ENCODE results near the gene NPAS3.

The NPAS3 gene

DNA sequence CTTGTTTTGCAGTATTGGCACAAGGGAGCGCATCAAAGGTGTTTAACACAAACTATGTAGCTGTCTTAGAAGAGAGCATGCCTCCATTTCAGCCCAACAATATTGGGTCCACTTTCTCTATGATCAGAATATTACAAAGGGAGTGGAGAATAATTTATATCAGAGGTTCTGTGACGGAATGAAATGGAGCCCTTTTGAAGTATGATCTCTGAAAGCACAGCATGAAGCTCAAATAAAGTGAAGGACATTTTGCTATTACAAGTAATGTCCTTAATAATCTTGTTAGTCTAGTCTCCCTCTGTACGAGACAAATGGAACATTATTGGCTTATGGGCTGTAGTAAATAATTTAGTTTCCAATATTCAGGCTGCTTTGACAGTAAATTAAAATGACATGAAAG is 302.7 kb downstream of the NPAS3 start:
- ATAC-seq (ENCODE audit: insufficient read depth, low read depth) (no peak), DNase-seq (no peak)
- no peak overlapping the region for H3K4me2 ChIP-seq (ENCODE audit: insufficient read depth, low read length)
- no peak overlapping the region for H3K9ac ChIP-seq (ENCODE audit: low read depth, low read length)
- no peaks in the 10 kb centered on the region for H4K20me1 ChIP-seq (ENCODE audit: insufficient read depth, low read length)
- H3K79me2 ChIP-seq (ENCODE audit: insufficient read depth, low read length) = no peaks in the 10 kb centered on the region
- no peak overlapping the region for H3K4me3 ChIP-seq (ENCODE audit: low read depth in 1 of 2, low read length in 2 of 2)
- no peak overlapping the region for H2AFZ ChIP-seq (ENCODE audit: low read depth, low read length)
- H3K36me3 ChIP-seq (ENCODE audit: insufficient read depth, low read length) = no peaks in the 10 kb centered on the region
- H3K4me1 ChIP-seq (ENCODE audit: insufficient read depth, low read length) = no peaks in the 10 kb centered on the region
- no peaks in the 10 kb centered on the region for H3K9me3 ChIP-seq (ENCODE audit: insufficient read depth, low read length, severe bottlenecking)
- H3K27ac ChIP-seq (ENCODE audit: low read length) = no peak overlapping the region
- H3K27me3 ChIP-seq (ENCODE audit: insufficient read depth, low read length, poor library complexity) = no peaks in the 10 kb centered on the region
- TF ChIP-seq CTCF (IDR thresholded peaks at IDR 0.05; ENCODE audit: borderline replicate concordance, extremely low read depth, low read length, poor library complexity, severe bottlenecking) (no peak), EZH2 (IDR thresholded peaks at IDR 0.05; ENCODE audit: borderline replicate concordance, low read depth, low read length, severe bottlenecking) (no peak)

- H3K36me3 ChIP-seq (ENCODE audit: insufficient read depth, low read length) = no peaks in the 10 kb centered on the region
- H4K20me1 ChIP-seq (ENCODE audit: insufficient read depth, low read length) = no peaks in the 10 kb centered on the region
- no peak overlapping the region for H3K4me3 ChIP-seq (ENCODE audit: low read depth in 1 of 2, low read length in 2 of 2)
- no peak overlapping the region for H2AFZ ChIP-seq (ENCODE audit: low read depth, low read length)
- no peaks in the 10 kb centered on the region for H3K4me1 ChIP-seq (ENCODE audit: insufficient read depth, low read length)
- no peak for TF ChIP-seq CTCF (IDR thresholded peaks at IDR 0.05; ENCODE audit: borderline replicate concordance, extremely low read depth, low read length, poor library complexity, severe bottlenecking)
- no peak for TF ChIP-seq EZH2 (IDR thresholded peaks at IDR 0.05; ENCODE audit: borderline replicate concordance, low read depth, low read length, severe bottlenecking)
- H3K79me2 ChIP-seq (ENCODE audit: insufficient read depth, low read length) = no peaks in the 10 kb centered on the region
- no peak overlapping the region for H3K9ac ChIP-seq (ENCODE audit: low read depth, low read length)
- H3K9me3 ChIP-seq (ENCODE audit: insufficient read depth, low read length, severe bottlenecking) = no peaks in the 10 kb centered on the region
- H3K4me2 ChIP-seq (ENCODE audit: insufficient read depth, low read length) = no peak overlapping the region
- H3K27me3 ChIP-seq (ENCODE audit: insufficient read depth, low read length, poor library complexity) = peaks cover 6% of the 10 kb centered on the region
- H3K27ac ChIP-seq (ENCODE audit: low read length) = no peak overlapping the region
- no peak for ATAC-seq (ENCODE audit: insufficient read depth, low read depth)
- DNase-seq = no peak
These were observed 310.6 kb downstream of the NPAS3 start for GRCh38 chr14:33249233-33249820.

DNA sequence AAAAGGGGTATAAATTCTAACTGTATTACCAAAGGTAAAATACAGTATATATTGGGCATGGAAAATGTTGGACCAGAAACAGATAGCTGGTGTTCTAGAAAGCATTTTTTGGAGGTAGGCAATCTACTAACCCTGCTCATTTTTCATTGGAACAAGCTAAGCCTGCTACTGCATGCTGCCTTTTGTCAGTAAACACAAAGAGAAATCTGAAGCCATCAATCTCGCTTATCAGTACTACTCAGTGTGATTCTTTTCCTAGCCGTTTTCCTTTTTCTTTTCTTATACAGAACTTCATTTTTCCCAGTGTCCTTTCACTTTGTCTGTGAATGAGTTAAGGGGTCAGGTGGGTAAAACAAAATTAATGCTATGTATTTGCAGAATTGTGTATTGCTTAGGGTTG is 312.3 kb downstream of the NPAS3 start:
- H3K4me2 ChIP-seq (ENCODE audit: insufficient read depth, low read length) = no peak overlapping the region
- peaks cover 6% of the 10 kb centered on the region for H3K27me3 ChIP-seq (ENCODE audit: insufficient read depth, low read length, poor library complexity)
- no peaks in the 10 kb centered on the region for H3K79me2 ChIP-seq (ENCODE audit: insufficient read depth, low read length)
- no peak overlapping the region for H3K9ac ChIP-seq (ENCODE audit: low read depth, low read length)
- no peak for ATAC-seq (ENCODE audit: insufficient read depth, low read depth)
- H4K20me1 ChIP-seq (ENCODE audit: insufficient read depth, low read length) = no peaks in the 10 kb centered on the region
- TF ChIP-seq EZH2 (IDR thresholded peaks at IDR 0.05; ENCODE audit: borderline replicate concordance, low read depth, low read length, severe bottlenecking) (no peak), CTCF (IDR thresholded peaks at IDR 0.05; ENCODE audit: borderline replicate concordance, extremely low read depth, low read length, poor library complexity, severe bottlenecking) (no peak)
- H3K36me3 ChIP-seq (ENCODE audit: insufficient read depth, low read length) = no peaks in the 10 kb centered on the region
- no peaks in the 10 kb centered on the region for H3K9me3 ChIP-seq (ENCODE audit: insufficient read depth, low read length, severe bottlenecking)
- DNase-seq = no peak
- H2AFZ ChIP-seq (ENCODE audit: low read depth, low read length) = no peak overlapping the region
- H3K4me3 ChIP-seq (ENCODE audit: low read depth in 1 of 2, low read length in 2 of 2) = no peak overlapping the region
- no peaks in the 10 kb centered on the region for H3K4me1 ChIP-seq (ENCODE audit: insufficient read depth, low read length)
- no peak overlapping the region for H3K27ac ChIP-seq (ENCODE audit: low read length)

- ATAC-seq (ENCODE audit: insufficient read depth, low read depth) (no peak), DNase-seq (no peak)
- no peak overlapping the region for H3K9ac ChIP-seq (ENCODE audit: low read depth, low read length)
- H2AFZ ChIP-seq (ENCODE audit: low read depth, low read length) = no peak overlapping the region
- H3K4me1 ChIP-seq (ENCODE audit: insufficient read depth, low read length) = no peaks in the 10 kb centered on the region
- H4K20me1 ChIP-seq (ENCODE audit: insufficient read depth, low read length) = no peaks in the 10 kb centered on the region
- no peaks in the 10 kb centered on the region for H3K27me3 ChIP-seq (ENCODE audit: insufficient read depth, low read length, poor library complexity)
- H3K4me3 ChIP-seq (ENCODE audit: low read depth in 1 of 2, low read length in 2 of 2) = no peak overlapping the region
- H3K9me3 ChIP-seq (ENCODE audit: insufficient read depth, low read length, severe bottlenecking) = no peaks in the 10 kb centered on the region
- H3K36me3 ChIP-seq (ENCODE audit: insufficient read depth, low read length) = no peaks in the 10 kb centered on the region
- no peak overlapping the region for H3K4me2 ChIP-seq (ENCODE audit: insufficient read depth, low read length)
- no peak overlapping the region for H3K27ac ChIP-seq (ENCODE audit: low read length)
- H3K79me2 ChIP-seq (ENCODE audit: insufficient read depth, low read length) = no peaks in the 10 kb centered on the region
- TF ChIP-seq CTCF (IDR thresholded peaks at IDR 0.05; ENCODE audit: borderline replicate concordance, extremely low read depth, low read length, poor library complexity, severe bottlenecking) (no peak), EZH2 (IDR thresholded peaks at IDR 0.05; ENCODE audit: borderline replicate concordance, low read depth, low read length, severe bottlenecking) (no peak)
These were observed 315.7 kb downstream of the NPAS3 start for GRCh38 chr14:33254342-33254741.

Data from DND-41 (cell line).